Neuron (in vitro differentiated cells): ENCODE measurements around the gene CATSPERZ.

Source experiments
- H2AFZ ChIP-seq: one replicate; pipeline ENCODE4 v1.6.1; 2013; ENCODE audit warnings: low read depth, mild to moderate bottlenecking, inconsistent platforms, low read length, moderate library complexity
- H3K27me3 ChIP-seq: one replicate; pipeline ENCODE4 v1.6.1; 2013; ENCODE audit warnings: low read length; ENCODE audit not compliant: insufficient read depth
- H3K36me3 ChIP-seq: one replicate; pipeline ENCODE4 v1.6.1; 2013; ENCODE audit warnings: low read length; ENCODE audit not compliant: insufficient read depth
- H3K4me1 ChIP-seq: one replicate; pipeline ENCODE4 v1.6.1; 2013; ENCODE audit warnings: low read length; ENCODE audit not compliant: insufficient read depth
- H3K4me3 ChIP-seq: 2 replicates; pipeline ENCODE4 v1.5.1; 2013; ENCODE audit warnings: mild to moderate bottlenecking, low read length, moderate library complexity
- H3K9me3 ChIP-seq: one replicate; pipeline ENCODE4 v1.6.1; 2013; ENCODE audit warnings: low read length

Gene CATSPERZ

DNA sequence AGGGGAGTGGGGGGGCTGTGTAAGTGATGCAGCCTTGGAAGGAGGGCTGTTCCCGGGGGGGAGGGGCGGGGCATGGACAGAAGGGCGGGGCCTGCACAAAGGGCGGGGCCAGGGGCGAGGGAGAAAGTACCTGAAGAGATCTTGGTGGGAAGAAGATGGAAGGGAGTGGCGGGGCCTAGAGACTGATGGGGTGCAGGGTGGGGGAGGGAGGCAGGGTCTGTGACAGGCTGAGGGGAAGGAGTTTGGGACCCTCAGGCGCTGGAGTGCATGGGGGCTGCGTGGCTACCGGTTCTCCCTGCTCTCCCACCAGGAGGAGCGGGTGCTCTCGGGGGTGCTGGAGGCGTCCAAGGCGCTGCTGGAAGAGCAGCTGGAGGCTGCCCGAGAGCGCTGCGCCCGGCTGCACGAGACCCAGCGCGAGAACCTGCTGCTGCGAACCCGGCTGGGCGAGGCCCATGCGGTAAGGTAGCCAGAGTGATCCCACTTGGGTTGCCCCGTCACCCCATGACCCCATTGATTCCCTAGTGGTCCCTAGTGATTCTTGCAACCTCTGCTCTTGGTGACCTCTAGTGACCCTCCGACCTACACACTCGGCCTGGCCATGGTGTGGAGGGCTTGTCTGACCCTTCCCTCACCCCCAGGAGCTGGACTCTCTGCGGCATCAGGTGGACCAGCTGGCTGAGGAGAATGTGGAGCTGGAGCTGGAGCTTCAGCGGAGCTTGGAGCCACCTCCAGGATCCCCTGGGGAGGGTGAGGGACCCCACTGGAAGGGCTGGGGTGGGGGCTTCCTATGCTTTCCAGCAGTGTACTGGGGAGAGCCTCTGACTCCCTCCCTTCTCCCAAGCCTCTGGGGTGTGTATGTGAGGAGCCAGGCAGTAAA is 42.9 kb downstream of the CATSPERZ start:
- no peak overlapping the region for H2AFZ ChIP-seq
- H3K27me3 ChIP-seq: peaks cover 26% of the 10 kb centered on the region
- no peaks in the 10 kb centered on the region for H3K36me3 ChIP-seq
- no peaks in the 10 kb centered on the region for H3K9me3 ChIP-seq
- H3K4me3 ChIP-seq: no peak overlapping the region
- H3K4me1 ChIP-seq: no peaks in the 10 kb centered on the region

DNA sequence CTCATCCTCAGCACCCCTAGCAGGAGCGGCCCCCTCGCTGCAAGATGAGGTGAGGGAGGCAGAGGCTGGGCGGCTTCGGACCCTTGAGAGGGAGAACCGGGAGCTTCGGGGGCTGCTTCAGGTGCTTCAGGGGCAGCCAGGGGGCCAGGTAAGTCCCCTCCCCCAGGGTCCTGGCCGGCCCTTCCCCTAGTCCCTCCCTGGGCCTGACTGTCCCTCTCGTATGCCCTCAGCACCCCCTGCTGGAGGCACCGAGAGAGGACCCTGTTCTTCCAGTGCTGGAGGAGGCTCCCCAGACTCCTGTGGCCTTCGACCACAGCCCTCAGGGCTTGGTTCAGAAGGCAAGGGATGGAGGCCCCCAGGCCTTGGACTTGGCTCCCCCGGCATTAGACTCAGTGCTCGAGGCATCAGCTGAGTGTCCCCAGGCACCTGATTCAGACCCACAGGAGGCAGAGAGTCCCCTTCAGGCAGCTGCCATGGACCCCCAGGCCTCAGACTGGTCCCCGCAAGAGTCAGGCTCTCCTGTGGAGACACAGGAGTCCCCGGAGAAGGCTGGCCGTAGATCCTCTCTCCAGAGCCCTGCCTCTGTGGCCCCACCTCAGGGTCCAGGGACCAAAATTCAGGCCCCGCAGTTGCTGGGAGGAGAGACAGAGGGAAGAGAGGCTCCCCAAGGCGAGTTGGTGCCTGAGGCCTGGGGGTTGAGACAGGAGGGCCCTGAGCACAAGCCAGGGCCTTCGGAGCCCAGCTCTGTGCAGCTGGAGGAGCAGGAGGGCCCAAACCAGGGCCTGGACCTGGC is 43.8 kb downstream of the CATSPERZ start:
- Histone ChIP-seq H2AFZ (no peak overlapping the region), H3K9me3 (no peaks in the 10 kb centered on the region), H3K4me3 (no peak overlapping the region), H3K36me3 (no peaks in the 10 kb centered on the region), H3K27me3 (peaks cover 24% of the 10 kb centered on the region), H3K4me1 (peaks cover 7% of the 10 kb centered on the region)

DNA sequence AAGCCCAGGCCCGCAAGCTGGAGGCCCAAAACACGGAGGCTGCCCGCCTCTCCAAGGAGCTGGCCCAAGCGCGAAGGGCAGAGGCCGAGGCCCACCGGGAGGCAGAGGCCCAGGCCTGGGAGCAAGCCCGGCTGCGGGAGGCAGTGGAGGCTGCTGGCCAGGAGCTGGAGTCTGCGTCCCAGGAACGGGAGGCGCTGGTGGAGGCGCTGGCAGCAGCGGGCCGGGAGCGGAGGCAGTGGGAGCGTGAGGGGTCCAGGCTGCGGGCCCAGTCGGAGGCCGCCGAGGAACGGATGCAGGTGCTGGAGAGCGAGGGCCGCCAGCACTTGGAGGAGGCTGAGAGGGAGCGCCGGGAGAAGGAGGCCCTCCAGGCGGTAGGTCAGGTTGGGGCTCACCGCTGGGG is 44.6 kb downstream of the CATSPERZ start:
- no peak overlapping the region for H2AFZ ChIP-seq
- no peaks in the 10 kb centered on the region for H3K9me3 ChIP-seq
- H3K27me3 ChIP-seq: peaks cover 16% of the 10 kb centered on the region
- no peaks in the 10 kb centered on the region for H3K36me3 ChIP-seq
- H3K4me3 ChIP-seq: no peak overlapping the region
- H3K4me1 ChIP-seq: peaks cover 7% of the 10 kb centered on the region

DNA sequence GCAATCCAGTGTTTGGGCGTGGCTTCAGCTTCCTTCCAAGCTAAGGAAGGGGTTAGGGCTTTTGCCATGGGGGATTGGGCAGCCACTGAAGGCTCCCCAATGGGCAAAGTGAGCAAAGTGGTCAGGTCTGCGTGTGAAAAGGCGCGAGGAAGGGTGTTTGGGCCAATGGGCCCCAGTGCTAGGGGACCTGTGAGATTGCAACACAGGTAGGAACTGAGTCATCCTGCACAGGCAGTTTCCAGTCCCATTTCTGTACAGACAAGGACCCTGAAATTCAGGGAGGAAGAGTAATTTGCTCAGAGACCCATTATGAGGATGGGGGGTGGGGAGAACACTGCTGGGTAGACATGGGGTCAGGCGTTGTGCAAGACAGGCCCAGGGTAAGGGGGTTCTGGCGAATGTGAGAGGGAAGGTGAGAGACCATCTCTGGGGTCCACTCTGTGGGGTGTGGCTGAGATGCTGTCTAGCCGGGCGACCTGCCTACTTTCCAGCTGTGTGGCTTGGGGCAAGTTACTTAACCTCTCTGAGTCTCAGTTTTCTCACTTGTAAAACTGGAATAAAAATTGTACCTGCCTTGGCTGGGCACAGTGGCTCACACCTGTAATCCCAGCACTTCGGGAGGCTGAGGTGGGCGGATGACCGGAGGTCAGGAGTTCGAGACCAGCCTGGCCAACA is 47.2 kb downstream of the CATSPERZ start:
- H3K36me3 ChIP-seq: no peaks in the 10 kb centered on the region
- H3K9me3 ChIP-seq: no peaks in the 10 kb centered on the region
- no peak overlapping the region for H3K4me3 ChIP-seq
- H3K4me1 ChIP-seq: peaks cover 13% of the 10 kb centered on the region
- H2AFZ ChIP-seq: no peak overlapping the region
- no peaks in the 10 kb centered on the region for H3K27me3 ChIP-seq

DNA sequence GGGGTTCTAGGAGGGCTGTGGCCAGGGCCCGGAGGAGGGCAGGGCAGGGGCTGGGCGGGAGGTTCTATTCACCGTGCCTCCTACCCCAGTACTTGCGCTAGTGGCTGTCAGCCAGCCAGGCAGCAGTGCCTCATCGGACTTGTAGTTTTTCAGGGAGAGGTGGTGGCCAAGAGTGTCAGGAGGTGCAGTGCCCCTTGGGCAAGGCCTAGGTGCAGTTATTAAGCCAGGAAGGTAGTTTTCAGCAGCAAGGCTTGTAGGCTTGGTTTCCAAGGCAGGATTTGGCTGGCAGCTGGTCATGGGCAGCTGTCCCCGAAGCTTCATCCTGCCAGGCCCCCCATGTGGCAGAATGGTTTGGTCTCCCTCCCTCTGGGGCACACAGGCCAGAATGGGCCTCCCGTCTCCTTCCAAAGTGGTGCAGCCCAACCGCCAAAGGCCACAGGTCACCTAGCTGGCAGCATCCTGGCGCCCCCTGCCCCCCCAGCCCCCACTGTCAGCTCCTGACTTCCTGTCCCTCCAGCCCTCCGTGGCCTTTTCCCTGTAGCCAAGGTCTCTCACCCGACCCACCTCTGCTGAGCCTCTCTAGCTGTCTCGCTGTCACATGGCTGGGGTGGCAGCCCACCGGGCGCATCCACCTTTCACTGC is 48.3 kb downstream of the CATSPERZ start:
- H3K9me3 ChIP-seq: no peaks in the 10 kb centered on the region
- no peaks in the 10 kb centered on the region for H3K27me3 ChIP-seq
- no peak overlapping the region for H2AFZ ChIP-seq
- no peaks in the 10 kb centered on the region for H3K36me3 ChIP-seq
- H3K4me3 ChIP-seq: no peak overlapping the region
- peaks cover 13% of the 10 kb centered on the region for H3K4me1 ChIP-seq

DNA sequence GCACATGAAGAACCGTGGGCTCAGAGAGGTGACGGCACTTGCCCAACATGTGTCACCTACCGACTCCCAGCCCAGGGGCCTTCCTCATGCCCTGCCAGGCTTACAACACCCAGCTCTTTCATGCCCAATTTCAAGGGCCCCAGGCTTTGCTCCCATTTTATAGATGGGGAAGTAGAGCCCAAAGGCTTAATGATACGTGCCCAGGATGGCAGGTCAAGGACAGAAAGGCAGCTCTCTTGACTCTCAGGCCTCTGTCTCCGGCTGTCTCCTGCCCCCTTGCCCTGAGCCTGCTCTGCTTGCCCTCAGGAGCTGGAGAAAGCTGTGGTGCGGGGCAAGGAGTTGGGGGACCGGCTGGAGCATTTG is 48.8 kb downstream of the CATSPERZ start:
- Histone ChIP-seq H3K36me3 (no peaks in the 10 kb centered on the region), H3K27me3 (no peaks in the 10 kb centered on the region), H3K9me3 (no peaks in the 10 kb centered on the region), H3K4me3 (no peak overlapping the region), H3K4me1 (peaks cover 13% of the 10 kb centered on the region), H2AFZ (no peak overlapping the region)

DNA sequence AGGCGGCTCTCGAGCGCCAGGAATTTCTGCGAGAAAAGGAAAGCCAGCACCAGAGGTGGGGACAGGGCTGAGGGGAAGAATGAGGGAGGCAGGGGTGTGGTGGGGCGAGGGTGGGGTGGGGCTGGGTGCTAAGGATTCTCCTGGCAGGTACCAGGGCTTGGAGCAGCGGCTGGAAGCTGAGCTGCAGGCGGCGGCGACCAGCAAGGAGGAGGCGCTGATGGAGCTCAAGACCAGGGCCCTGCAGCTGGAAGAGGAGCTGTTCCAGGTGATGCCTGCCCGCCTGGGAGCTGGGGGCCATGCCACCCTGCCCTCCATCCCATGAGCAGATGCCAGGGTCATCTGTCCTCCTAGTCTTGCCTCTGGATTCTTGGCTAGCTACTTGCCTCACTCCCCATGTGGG is 49.2 kb downstream of the CATSPERZ start:
- H3K4me3 ChIP-seq: no peak overlapping the region
- H3K27me3 ChIP-seq: no peaks in the 10 kb centered on the region
- H3K4me1 ChIP-seq: peaks cover 13% of the 10 kb centered on the region
- no peak overlapping the region for H2AFZ ChIP-seq
- H3K9me3 ChIP-seq: no peaks in the 10 kb centered on the region
- no peaks in the 10 kb centered on the region for H3K36me3 ChIP-seq

GRCh38 chr11:64351136-64351631 is 51.0 kb downstream of the CATSPERZ start:
- Histone ChIP-seq H3K27me3 (no peaks in the 10 kb centered on the region), H3K9me3 (no peaks in the 10 kb centered on the region), H3K4me1 (peaks cover 19% of the 10 kb centered on the region), H3K4me3 (no peak overlapping the region), H2AFZ (no peak overlapping the region), H3K36me3 (no peaks in the 10 kb centered on the region)

GRCh38 chr11:64352099-64352994 is 52.2 kb downstream of the CATSPERZ start:
- no peaks in the 10 kb centered on the region for H3K27me3 ChIP-seq

DNA sequence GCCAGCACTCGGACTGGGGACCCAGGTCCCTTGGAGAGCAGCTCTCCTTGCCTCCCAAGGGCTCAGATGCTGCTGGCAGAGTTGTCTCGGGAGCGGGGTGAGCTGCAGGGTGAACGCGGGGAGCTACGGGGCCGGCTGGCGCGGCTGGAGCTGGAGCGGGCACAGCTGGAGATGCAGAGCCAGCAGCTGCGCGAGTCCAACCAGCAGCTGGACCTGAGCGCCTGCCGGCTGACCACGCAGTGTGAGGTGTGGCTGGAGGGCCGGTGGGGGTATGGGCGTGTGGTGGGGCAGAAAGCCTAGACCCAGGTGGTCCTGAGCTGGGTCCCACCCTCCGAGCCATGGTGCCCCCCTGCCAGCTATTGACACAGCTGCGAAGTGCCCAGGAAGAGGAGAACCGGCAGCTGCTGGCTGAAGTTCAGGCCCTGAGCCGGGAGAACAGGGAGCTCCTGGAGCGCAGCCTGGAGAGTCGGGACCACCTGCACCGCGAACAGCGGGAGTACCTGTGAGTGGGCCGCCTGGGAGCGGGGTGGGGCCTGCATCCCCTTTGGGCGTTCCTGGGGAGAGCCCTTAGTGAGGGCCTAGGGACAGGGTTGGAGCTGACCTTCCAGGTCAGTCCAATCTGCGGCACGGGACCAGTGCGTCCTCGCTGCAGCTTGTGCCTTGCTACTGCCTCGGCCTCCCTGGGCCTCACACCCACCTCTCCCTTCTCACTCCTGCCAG is 53.0 kb downstream of the CATSPERZ start:
- H3K4me3 ChIP-seq: no peak overlapping the region
- peaks cover 27% of the 10 kb centered on the region for H3K4me1 ChIP-seq
- H3K36me3 ChIP-seq: no peaks in the 10 kb centered on the region
- no peak overlapping the region for H2AFZ ChIP-seq
- no peaks in the 10 kb centered on the region for H3K27me3 ChIP-seq
- no peaks in the 10 kb centered on the region for H3K9me3 ChIP-seq

More at GRCh38 chr11:64352099-64352994, 52.2 kb downstream of the CATSPERZ start:
- Histone ChIP-seq H2AFZ (no peak overlapping the region), H3K4me1 (peaks cover 19% of the 10 kb centered on the region), H3K9me3 (no peaks in the 10 kb centered on the region), H3K36me3 (no peaks in the 10 kb centered on the region), H3K4me3 (no peak overlapping the region)

GRCh38 chr11:64353715-64354506 is 53.8 kb downstream of the CATSPERZ start:
- H3K4me3 ChIP-seq: no peak overlapping the region
- H3K4me1 ChIP-seq: peaks cover 26% of the 10 kb centered on the region
- no peaks in the 10 kb centered on the region for H3K9me3 ChIP-seq
- H3K36me3 ChIP-seq: no peaks in the 10 kb centered on the region
- H3K27me3 ChIP-seq: no peaks in the 10 kb centered on the region
- H2AFZ ChIP-seq: no peak overlapping the region
